K562 (cell line): Measurements from ENCODE around the gene ECI1. TPM values are rescaled to one million over a fixed set of nuclear protein-coding genes. Genes with fewer than 3 reads are reported as not detected.

Source experiments
- CEBPB ChIP-seq: fragments of 450-650 bp; IDR thresholded peaks from 2 replicates; pipeline ENCODE4 v1.6.1; 2016; ENCODE audit warnings: missing genetic modification characterization, missing compliant biosample characterization
- CHD2 ChIP-seq: IDR thresholded peaks from 2 replicates; pipeline ENCODE4 v1.6.1; 2011; ENCODE audit warnings: low read depth, low read length
- COPS2 ChIP-seq: fragments of 450-650 bp; conservative IDR thresholded peaks from 2 replicates; pipeline ENCODE4 v1.6.1; 2016; ENCODE audit warnings: mild to moderate bottlenecking, moderate library complexity
- GTF2A2 ChIP-seq: IDR thresholded peaks from 2 replicates; pipeline ENCODE4 v1.6.1; 2016; ENCODE audit warnings: mild to moderate bottlenecking, missing genetic modification characterization, missing compliant biosample characterization
- NFIX ChIP-seq: fragments of 250-450 bp; sonication (Bioruptor Pico); IDR thresholded peaks from 2 replicates; pipeline ENCODE4 v1.4.0; 2020; ENCODE audit warnings: low read depth, mild to moderate bottlenecking, moderate library complexity
- NFRKB ChIP-seq: fragments of 450-650 bp; IDR thresholded peaks from 2 replicates; pipeline ENCODE4 v1.6.1; 2016; ENCODE audit warnings: low read depth
- PHB ChIP-seq: fragments of 250-450 bp; sonication (Bioruptor Pico); IDR thresholded peaks from 2 replicates; pipeline ENCODE4 v1.5.0; 2021
- PHF21A ChIP-seq: fragments of 450-650 bp; IDR thresholded peaks from 2 replicates; pipeline ENCODE4 v1.6.1; 2017; ENCODE audit warnings: low read depth, borderline replicate concordance
- SRSF9 ChIP-seq: fragments of 200-400 bp; formaldehyde crosslinking; IDR thresholded peaks from 2 replicates; pipeline ENCODE4 v1.6.1; 2017; ENCODE audit warnings: low read depth, low read length, borderline replicate concordance
- ZBED1 ChIP-seq: IDR thresholded peaks from 2 replicates; pipeline ENCODE4 v1.6.1; 2014
- ZKSCAN3 ChIP-seq: fragments of 250-450 bp; sonication (Bioruptor Pico); IDR thresholded peaks from 2 replicates; pipeline ENCODE4 v1.4.0; 2020
- ZNF134 ChIP-seq: fragments of 250-450 bp; sonication (Bioruptor Pico); conservative IDR thresholded peaks from 2 replicates; pipeline ENCODE4 v1.4.0; 2020
- ZNF184 ChIP-seq: sonication (generic); formaldehyde crosslinking; IDR thresholded peaks from 2 replicates; pipeline ENCODE4 v1.5.0; 2020; ENCODE audit warnings: missing genetic modification reagents
- ZNF274 ChIP-seq: IDR thresholded peaks from 2 replicates; pipeline ENCODE4 v1.6.1; 2011; ENCODE audit warnings: low read depth, mild to moderate bottlenecking, low read length, moderate library complexity, borderline replicate concordance
- ZNF75A ChIP-seq: fragments of 450-650 bp; formaldehyde crosslinking; IDR thresholded peaks from 2 replicates; pipeline ENCODE4 v1.4.0; 2020; ENCODE audit warnings: mild to moderate bottlenecking
- ZNF766 ChIP-seq: fragments of 200-800 bp; sonication (Bioruptor generic); conservative IDR thresholded peaks from 2 replicates; pipeline ENCODE4 v1.6.1; 2016; ENCODE audit warnings: missing genetic modification characterization, missing compliant biosample characterization
- polyA plus RNA-seq, 8 experiments: library from polyadenylated mRNA; depleted of rRNA in 4 of 8; stranded (reverse) in 5 of 8; unstranded in 3 of 8; fragments of >200 nt; fragmentation: Nextera tagmentation in 2 of 8; fragmentation: Illumina TruSeq in 1 of 8; extraction: Ambion mirVana in 2 of 8; extraction: Trizol in 1 of 8; gene quantifications; 2 replicates each; pipeline versions ENCODE4 v1.2.1 to v1.2.3, GENCODE V29; 2011 to 2014; ENCODE audit warnings: inconsistent platforms in 1 of 8, missing spikeins in 1 of 8
- total RNA-seq, 7 experiments: library from RNA; depleted of rRNA in 6 of 7; stranded (reverse); fragments of >200 nt in 6 of 7; fragmentation: Illumina TruSeq in 2 of 7; extraction: Trizol in 2 of 7; gene quantifications; 2 replicates each; pipeline versions ENCODE4 v1.2.1 to v1.2.3, GENCODE V29; 2011 to 2021; ENCODE audit warnings: low replicate concordance in 1 of 7
- TF ChIP-seq, protein P1 (sequence below): fragments of 200-400 bp; formaldehyde crosslinking; IDR thresholded peaks from 2 replicates; pipeline ENCODE4 v1.6.1; 2017; ENCODE audit warnings: mild to moderate bottlenecking, low read depth, low read length, moderate library complexity
- TF ChIP-seq, protein P2 (sequence below): fragments of 250-450 bp; sonication (Bioruptor Pico); IDR thresholded peaks from 2 replicates; pipeline ENCODE4 v1.8.0; 2022; ENCODE audit warnings: moderate library complexity, mild to moderate bottlenecking, inconsistent platforms
- TF ChIP-seq, protein P3 (sequence below): IDR thresholded peaks from 2 replicates; pipeline ENCODE4 v1.6.1; 2016; ENCODE audit warnings: missing genetic modification characterization, missing compliant biosample characterization
- TF ChIP-seq, protein P4 (sequence below): sonication (generic); formaldehyde crosslinking; IDR thresholded peaks from 2 replicates; pipeline ENCODE4 v1.8.0; 2022; ENCODE audit warnings: mild to moderate bottlenecking, missing genetic modification reagents
- TF ChIP-seq, protein P5 (sequence below): fragments of 150-350 bp; IDR thresholded peaks from 2 replicates; pipeline ENCODE4 v1.6.1; 2014; ENCODE audit warnings: low read depth, mild to moderate bottlenecking, low read length, borderline replicate concordance

The ECI1 gene
- total and polyA plus RNA-seq, 9 of the 15 experiments (the other 6 are each of a cell fraction or from before 2014, with no cell fraction given): 4.7 to 189 (median 54.0) TPM

DNA sequence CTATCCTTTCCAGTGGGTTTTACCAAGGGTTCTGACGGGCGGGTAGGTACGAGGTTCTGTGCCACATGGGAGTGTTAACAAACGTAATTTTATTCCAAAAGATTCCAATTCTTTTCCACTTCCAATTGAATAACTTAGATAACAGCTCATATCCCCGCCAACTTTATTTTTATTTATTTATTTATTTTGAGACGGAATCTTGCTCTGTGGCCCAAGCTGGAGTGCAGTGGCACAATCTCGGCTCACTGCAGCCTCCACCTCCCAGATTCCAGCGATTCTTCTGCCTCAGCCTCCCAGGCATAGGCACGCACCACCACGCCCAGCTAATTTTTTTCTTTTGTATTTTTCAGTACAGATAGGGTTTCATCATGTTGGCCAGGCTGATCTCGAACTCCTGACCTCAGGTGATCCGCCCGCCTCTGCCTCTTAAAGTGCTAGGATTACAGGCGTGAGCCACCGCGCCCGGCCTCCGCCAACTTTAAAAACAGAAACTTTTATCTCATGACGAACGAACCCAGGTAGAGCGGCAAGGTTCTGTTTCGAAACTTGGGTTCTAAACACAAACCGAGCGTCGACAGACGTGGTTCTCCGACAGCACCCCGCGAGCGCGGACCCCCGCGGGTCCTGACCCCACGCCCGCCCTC is 613 bp downstream of the ECI1 start (continued):
- TF ChIP-seq, protein P1, sequence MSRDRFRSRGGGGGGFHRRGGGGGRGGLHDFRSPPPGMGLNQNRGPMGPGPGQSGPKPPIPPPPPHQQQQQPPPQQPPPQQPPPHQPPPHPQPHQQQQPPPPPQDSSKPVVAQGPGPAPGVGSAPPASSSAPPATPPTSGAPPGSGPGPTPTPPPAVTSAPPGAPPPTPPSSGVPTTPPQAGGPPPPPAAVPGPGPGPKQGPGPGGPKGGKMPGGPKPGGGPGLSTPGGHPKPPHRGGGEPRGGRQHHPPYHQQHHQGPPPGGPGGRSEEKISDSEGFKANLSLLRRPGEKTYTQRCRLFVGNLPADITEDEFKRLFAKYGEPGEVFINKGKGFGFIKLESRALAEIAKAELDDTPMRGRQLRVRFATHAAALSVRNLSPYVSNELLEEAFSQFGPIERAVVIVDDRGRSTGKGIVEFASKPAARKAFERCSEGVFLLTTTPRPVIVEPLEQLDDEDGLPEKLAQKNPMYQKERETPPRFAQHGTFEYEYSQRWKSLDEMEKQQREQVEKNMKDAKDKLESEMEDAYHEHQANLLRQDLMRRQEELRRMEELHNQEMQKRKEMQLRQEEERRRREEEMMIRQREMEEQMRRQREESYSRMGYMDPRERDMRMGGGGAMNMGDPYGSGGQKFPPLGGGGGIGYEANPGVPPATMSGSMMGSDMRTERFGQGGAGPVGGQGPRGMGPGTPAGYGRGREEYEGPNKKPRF: no peak
- peak; percentile 16; the same call in 1 of the 2 replicates for TF ChIP-seq ZNF766 (CRISPR knock-in tag)
- TF ChIP-seq COPS2: no peak
- no peak for TF ChIP-seq ZNF184 (CRISPR knock-in tag)
- no peak for TF ChIP-seq NFIX
- TF ChIP-seq ZKSCAN3 (CRISPR knock-in tag): no peak
- TF ChIP-seq, protein P2, sequence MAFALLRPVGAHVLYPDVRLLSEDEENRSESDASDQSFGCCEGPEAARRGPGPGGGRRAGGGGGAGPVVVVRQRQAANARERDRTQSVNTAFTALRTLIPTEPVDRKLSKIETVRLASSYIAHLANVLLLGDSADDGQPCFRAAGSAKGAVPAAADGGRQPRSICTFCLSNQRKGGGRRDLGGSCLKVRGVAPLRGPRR (CRISPR knock-in tag): no peak
- TF ChIP-seq, protein P3, sequence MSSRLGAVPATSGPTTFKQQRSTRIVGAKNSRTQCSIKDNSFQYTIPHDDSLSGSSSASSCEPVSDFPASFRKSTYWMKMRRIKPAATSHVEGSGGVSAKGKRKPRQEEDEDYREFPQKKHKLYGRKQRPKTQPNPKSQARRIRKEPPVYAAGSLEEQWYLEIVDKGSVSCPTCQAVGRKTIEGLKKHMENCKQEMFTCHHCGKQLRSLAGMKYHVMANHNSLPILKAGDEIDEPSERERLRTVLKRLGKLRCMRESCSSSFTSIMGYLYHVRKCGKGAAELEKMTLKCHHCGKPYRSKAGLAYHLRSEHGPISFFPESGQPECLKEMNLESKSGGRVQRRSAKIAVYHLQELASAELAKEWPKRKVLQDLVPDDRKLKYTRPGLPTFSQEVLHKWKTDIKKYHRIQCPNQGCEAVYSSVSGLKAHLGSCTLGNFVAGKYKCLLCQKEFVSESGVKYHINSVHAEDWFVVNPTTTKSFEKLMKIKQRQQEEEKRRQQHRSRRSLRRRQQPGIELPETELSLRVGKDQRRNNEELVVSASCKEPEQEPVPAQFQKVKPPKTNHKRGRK (tag): no peak
- no peak for TF ChIP-seq ZNF75A (CRISPR knock-in tag)
- TF ChIP-seq CHD2: no peak
- no peak for TF ChIP-seq PHB
- TF ChIP-seq NFRKB: 0 out of 2 replicates have a peak, but pooled peaks have one; percentile 1
- TF ChIP-seq ZNF274: no peak
- peak; percentile 66 for TF ChIP-seq CEBPB (tag)
- TF ChIP-seq, protein P4, sequence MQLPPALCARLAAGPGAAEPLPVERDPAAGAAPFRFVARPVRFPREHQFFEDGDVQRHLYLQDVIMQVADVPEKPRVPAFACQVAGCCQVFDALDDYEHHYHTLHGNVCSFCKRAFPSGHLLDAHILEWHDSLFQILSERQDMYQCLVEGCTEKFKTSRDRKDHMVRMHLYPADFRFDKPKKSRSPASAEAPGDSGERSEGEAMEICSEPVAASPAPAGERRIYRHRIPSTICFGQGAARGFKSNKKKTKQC (CRISPR knock-in tag): no peak
- TF ChIP-seq, protein P5, sequence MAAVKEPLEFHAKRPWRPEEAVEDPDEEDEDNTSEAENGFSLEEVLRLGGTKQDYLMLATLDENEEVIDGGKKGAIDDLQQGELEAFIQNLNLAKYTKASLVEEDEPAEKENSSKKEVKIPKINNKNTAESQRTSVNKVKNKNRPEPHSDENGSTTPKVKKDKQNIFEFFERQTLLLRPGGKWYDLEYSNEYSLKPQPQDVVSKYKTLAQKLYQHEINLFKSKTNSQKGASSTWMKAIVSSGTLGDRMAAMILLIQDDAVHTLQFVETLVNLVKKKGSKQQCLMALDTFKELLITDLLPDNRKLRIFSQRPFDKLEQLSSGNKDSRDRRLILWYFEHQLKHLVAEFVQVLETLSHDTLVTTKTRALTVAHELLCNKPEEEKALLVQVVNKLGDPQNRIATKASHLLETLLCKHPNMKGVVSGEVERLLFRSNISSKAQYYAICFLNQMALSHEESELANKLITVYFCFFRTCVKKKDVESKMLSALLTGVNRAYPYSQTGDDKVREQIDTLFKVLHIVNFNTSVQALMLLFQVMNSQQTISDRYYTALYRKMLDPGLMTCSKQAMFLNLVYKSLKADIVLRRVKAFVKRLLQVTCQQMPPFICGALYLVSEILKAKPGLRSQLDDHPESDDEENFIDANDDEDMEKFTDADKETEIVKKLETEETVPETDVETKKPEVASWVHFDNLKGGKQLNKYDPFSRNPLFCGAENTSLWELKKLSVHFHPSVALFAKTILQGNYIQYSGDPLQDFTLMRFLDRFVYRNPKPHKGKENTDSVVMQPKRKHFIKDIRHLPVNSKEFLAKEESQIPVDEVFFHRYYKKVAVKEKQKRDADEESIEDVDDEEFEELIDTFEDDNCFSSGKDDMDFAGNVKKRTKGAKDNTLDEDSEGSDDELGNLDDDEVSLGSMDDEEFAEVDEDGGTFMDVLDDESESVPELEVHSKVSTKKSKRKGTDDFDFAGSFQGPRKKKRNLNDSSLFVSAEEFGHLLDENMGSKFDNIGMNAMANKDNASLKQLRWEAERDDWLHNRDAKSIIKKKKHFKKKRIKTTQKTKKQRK: no peak
- TF ChIP-seq PHF21A: 0 out of 2 replicates have a peak, but pooled peaks have one; percentile 72
- no peak for TF ChIP-seq SRSF9
- TF ChIP-seq ZNF134: no peak
- TF ChIP-seq GTF2A2 (tag): no peak
- no peak for TF ChIP-seq ZBED1
